Activated CD4-positive, CD25-positive, alpha-beta regulatory T cell (primary cell): ENCODE results near the gene PDSS2.
A peak's percentile ranks its signal among the peaks of the same experiment; 100 is the strongest.

Experiments used
- DNase-seq, 4 experiments: peaks; one replicate each; lab custom pipeline; 2025; lab: John Stamatoyannopoulos, UW

The PDSS2 gene

DNA sequence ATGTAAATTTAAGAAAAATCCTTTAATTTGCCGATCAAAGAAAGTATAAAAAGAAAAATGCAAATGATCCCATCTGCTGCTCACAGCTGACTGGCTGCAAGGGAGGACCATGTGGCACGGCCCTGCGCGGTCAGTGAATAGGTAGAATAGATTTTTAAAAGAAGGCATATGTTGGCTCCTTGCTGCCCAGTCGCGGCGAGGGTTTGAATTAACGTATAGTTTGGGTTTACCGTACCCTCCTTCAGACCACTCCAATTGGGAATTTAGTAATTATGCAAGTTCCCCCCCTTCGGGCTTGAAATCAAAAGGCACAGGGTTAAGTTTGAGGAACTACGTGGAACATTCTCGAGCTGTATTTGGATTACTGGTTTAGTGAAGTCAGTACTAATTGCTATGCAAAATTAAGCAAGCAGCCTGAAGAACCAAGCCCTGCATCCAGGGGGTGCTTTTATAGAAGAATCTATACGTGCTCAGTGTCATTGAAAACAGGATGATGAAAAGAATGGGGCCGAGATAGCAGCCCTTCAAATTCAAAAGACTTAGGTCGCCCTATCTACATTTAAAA lies 343.0 kb downstream of the PDSS2 start:
- no peak for DNase-seq

DNA sequence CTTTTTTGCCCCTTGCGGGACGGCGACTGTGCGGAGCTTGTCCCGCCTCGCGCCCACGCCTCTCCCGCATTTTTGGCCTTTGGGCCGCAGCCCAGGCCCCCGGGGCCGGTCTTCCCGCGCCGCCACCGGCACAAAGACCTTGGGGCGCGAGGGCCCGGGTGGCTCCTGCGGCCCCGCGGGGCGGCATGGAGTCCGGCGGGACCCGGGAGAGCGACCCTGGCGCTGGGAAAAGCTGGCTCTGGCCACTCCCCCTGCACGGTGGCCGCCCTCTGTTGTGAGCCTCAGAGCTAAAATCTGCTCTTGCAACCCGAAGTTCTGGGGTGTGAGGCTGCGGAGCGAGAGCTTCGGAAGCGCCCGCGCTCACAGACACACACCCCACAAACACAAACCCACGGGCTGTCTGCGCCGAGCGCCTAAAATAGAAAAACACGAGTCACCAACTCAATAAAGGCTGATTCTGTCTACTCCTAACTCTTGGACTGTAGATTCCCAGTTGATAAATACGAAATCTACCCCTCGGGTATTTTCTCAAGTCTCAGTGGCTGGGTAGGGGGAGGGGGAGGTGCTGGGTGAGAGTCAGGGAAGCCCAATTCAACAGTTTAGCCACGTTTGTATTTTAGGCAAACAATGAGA lies 343.6 kb downstream of the PDSS2 start:
- DNase-seq, result no peak

DNA sequence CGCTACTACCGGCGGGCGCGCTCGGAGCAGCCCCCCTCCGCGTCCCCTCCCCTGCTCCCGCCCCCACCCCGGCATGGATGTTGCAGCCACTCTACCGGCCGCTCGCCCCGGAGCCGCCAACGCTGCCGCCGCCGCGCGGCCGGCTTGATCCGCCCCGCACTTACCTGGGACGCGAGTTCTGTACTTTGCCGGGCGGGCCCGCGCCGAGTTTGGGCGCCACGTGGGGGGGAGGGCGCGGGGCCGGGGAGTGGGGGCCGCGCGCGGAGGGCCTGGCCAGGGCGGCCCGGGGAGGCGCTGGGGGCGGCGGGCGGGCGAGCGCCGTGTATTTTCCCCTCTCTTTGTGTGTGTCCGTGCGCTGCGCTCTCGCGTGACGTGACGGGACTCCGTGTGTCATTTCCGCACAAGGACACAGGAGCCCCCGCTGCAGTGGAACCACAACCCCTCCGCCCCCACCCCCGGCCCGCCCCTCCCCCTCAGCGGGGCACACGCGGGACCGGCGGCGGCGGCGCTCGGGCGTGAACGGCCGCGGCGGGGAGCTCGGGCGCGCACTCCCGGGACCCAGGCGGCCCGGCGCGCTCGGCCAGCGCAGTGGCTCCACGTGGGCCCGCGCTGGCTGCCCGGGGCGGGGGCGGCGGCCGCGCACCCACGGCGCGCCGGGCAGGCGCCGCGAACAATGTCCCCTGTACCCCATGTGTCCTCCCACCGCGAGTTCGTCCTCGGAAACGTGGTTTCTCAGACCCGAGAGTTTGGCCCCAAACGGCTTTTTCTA lies 344.3 kb downstream of the PDSS2 start, which contains the start of gene BEND3:
TSS of gene BEND3 (minus strand) at position 590 of the 769 bp plus-strand sequence. CDS start 16,230 bp downstream, outside the sequence.
- peak in 2 of 4 experiments; percentile 7 to 36 for DNase-seq

DNA sequence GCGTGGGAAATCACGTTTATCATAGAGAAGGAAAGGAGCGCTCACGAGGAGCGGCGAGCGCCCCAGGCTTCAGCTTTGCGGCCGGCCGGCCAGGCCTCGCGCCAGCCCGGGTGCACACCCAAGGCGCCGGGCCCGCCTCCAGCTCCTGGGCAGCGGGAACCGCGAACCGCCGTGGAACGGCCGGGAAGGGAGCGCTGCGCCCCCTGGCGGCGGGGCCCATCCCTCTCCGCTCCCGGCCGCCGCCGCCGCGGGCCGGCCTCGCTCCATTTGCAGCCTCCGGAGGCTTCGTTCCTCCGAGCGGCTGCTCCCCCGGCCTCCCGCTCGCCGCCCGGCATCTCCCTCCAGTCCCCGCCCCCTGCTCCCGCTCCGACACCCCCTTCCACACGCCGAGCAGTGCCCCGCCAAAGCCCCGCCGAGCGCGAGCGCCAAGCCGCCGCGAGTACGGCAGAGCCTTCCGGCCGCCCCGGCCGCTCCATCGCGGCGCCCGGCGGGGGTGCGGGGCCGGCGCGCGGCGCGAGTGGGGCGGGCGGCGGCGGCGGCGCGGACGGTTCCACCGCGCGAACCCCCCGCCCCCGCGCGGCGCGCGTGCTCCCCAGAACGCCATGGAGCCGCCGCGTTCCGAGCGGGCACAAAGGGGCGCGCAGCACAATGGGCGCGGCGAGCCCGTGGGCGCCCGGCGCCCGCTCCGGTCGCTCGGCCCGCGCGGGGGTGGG lies 345.0 kb downstream of the PDSS2 start:
- DNase-seq, result peak; percentile 36 to 50 (median 41)

DNA sequence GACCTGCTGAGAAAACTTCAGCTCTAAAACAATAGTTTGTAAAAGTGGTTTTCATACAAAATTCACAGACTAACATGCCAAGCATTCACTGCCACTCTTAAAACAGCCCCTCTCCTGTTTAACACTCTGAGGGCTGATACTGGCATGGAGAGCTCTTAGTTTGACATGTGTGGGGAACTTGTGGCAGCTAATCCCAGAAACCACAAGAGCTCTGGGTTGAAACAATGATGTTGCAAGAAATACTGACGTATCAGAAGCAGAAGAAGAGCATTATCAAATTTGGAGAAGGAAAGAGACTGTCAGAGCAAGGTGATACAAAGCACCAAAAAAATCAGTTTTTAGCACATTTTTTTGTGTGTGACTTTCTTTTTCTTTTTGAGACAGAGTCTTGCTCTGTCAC lies 349.2 kb downstream of the PDSS2 start:
- DNase-seq, result no peak

DNA sequence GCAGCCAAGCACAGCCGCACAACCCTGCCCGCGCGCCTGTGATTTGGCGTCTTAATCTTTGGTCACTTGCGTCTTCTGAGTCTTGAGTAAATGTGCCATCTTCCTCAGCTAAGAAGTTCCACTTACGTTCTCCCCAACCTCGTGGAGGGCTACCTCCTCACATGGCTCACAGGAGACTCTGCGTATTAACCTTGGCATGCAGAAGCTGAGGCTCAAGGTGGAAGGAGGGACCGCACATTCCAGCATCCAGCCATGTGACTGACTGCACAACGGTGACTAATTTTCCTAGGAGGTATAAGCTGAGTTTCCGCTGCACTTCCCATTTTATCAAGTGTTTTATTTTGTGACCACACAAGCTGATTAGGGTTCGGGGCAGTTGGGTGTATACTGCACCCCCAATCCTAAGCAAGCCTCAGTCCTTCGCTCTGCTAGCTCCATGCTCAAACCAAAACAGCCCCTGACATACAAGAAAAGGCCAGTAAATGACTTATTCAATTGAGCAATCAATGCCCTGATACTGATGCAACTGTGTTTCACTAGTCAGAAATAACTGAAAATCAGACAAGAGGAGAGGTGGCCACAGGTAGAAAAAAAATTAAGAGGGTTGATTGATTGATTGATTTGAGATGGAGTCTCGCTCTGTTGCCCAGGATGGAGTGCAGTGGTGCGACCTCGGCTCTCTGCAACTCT lies 351.0 kb downstream of the PDSS2 start:
- no peak for DNase-seq

DNA sequence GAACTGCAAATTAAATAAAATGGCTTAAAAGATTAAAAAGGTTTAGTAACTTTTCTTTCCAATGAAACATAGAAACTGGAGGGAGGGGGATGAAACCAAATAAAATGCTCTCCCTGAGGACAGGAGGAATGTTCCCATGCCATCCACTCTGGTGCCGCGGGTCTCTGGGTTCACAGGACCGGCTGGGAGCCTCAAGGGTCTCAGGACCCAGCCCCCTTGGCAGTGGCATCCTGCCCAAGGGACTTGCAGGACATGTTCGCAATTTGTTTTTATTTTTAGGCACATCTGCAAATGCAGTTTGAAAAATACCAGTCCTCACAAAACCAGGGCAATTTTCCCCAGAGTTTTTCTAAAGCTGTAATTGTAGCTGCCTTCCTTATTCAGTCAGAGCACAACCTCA lies 351.6 kb downstream of the PDSS2 start:
- DNase-seq, result no peak

DNA sequence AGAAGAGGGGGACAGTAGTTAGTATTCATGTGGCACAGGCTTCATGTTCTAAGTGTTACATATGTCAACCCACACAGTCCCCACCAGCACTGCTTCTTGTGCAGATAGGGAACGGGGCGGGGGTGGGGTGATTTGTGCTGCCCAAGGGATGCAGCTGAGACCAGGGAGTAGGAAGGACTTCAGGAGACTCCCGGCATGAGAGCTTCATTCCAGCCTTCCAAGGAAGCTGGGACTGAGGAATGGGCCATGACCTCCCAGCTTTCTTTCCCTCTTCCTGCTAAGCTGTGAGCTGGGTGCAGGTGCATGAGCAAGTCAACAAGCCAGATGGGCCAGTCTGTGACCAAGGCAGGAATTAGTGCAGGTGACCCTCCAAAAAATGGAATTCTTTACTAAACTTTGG lies 353.2 kb downstream of the PDSS2 start:
- no peak for DNase-seq

DNA sequence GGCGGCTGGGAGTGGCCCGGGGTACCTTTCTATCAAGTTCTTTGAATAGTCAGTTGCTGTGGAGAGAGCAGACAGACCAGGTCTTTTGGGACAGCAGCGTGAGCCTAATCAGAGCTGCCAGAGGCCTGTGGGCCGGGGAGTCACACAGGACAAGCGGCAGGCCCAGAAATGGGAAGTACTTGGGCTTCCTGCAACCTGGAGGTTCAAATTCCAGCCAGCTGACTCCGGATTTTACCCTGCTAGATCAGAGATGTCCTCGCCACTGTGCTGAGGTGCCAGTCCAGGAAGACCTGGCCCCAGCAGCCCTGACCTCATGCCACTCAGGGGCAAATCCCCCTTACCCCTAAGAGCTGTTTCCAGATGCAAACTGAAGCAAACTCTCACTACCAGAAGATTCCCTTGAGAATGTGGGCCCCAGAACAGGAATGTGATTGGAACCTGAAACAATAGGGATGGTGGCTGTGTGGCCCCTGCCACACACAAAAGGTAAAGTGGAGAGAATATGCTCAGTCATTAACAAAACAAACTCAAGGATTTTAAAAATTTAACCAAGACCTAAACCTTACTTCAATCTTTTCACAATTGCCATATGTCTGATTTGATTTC lies 353.8 kb downstream of the PDSS2 start:
- DNase-seq, result no peak

DNA sequence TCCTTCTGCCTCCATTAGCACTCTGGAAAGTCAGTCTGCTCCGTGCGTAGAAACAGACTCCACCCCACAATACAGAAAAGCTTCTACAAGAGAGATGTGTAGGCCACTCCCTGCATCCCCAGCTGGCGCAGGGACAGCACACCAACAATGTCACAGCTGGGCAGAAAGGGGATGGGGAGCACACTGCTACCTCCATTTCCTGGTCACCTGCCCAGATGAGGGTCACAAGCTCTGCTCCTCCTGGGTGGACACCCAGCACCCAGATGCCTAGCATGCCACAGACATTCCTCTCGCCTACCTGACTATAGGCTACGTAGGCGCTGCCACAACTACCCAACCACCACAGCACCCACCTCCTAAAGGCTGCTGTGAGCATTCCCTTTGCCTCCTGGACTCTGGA lies 356.3 kb downstream of the PDSS2 start:
- DNase-seq, result no peak
